ENCODE measurements around the gene PHF1.

Gene PHF1

GRCh38 chr6:33390173-33390572 is 20.6 kb upstream of the PHF1 start:
- H3K4me2 ChIP-seq (ENCODE audit: low read length), result peak overlapping the region; percentile 86; the same call in 1 of the 2 replicates
- H3F3A ChIP-seq (ENCODE audit: control insufficient read depth, insufficient read depth), result peaks cover 10% of the 10 kb centered on the region
- peaks cover 12% of the 10 kb centered on the region; the same call in 1 of the 2 replicates for H4K20me1 ChIP-seq (ENCODE audit: control insufficient read depth, insufficient read depth, low read depth, low read length)
- H3K9me2 ChIP-seq (replicated peaks; ENCODE audit: control insufficient read depth, low read length), result no peaks in the 10 kb centered on the region
- H3K36me3 ChIP-seq (ENCODE audit: control insufficient read depth, low read length), result peaks cover 34% of the 10 kb centered on the region
- H3K4me1 ChIP-seq (ENCODE audit: control insufficient read depth, low read length), result peaks cover 25% of the 10 kb centered on the region
- no peak for TF ChIP-seq EZH2phosphoT487 (IDR thresholded peaks at IDR 0.05; ENCODE audit: borderline replicate concordance, low read length)
- TF ChIP-seq, protein P1, sequence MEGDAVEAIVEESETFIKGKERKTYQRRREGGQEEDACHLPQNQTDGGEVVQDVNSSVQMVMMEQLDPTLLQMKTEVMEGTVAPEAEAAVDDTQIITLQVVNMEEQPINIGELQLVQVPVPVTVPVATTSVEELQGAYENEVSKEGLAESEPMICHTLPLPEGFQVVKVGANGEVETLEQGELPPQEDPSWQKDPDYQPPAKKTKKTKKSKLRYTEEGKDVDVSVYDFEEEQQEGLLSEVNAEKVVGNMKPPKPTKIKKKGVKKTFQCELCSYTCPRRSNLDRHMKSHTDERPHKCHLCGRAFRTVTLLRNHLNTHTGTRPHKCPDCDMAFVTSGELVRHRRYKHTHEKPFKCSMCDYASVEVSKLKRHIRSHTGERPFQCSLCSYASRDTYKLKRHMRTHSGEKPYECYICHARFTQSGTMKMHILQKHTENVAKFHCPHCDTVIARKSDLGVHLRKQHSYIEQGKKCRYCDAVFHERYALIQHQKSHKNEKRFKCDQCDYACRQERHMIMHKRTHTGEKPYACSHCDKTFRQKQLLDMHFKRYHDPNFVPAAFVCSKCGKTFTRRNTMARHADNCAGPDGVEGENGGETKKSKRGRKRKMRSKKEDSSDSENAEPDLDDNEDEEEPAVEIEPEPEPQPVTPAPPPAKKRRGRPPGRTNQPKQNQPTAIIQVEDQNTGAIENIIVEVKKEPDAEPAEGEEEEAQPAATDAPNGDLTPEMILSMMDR (IDR thresholded peaks at IDR 0.05; ENCODE audit: low read depth, low read length, poor library complexity, severe bottlenecking), result no peak
- H3K27ac ChIP-seq (ENCODE audit: low read depth, low read length), result no peak overlapping the region
- H3K79me2 ChIP-seq (ENCODE audit: control insufficient read depth, low read length), result peaks cover 36% of the 10 kb centered on the region
- no peak overlapping the region for H3K4me3 ChIP-seq (ENCODE audit: low read length)
- H3K27me3 ChIP-seq (ENCODE audit: control insufficient read depth, low read length), result no peaks in the 10 kb centered on the region
- no peaks in the 10 kb centered on the region for H3K9me3 ChIP-seq (ENCODE audit: control insufficient read depth, insufficient read depth, low read length)

GRCh38 chr6:33390767-33391277 is 20.0 kb upstream of the PHF1 start:
- no peaks in the 10 kb centered on the region for H3K27me3 ChIP-seq (ENCODE audit: control insufficient read depth, low read length)
- no peaks in the 10 kb centered on the region for H3K9me2 ChIP-seq (replicated peaks; ENCODE audit: control insufficient read depth, low read length)
- peak overlapping the region; percentile 86 for H3K4me2 ChIP-seq (ENCODE audit: low read length)
- H3K27ac ChIP-seq (ENCODE audit: low read depth, low read length), result peak overlapping the region; percentile 86
- TF ChIP-seq, protein P1 (IDR thresholded peaks at IDR 0.05; ENCODE audit: low read depth, low read length, poor library complexity, severe bottlenecking), result no peak
- TF ChIP-seq EZH2phosphoT487 (IDR thresholded peaks at IDR 0.05; ENCODE audit: borderline replicate concordance, low read length), result no peak
- peaks cover 18% of the 10 kb centered on the region; the same call in 1 of the 2 replicates for H4K20me1 ChIP-seq (ENCODE audit: control insufficient read depth, insufficient read depth, low read depth, low read length)
- H3K9me3 ChIP-seq (ENCODE audit: control insufficient read depth, insufficient read depth, low read length), result no peaks in the 10 kb centered on the region
- peak overlapping the region; percentile 74 for H3K4me3 ChIP-seq (ENCODE audit: low read length)
- peaks cover 10% of the 10 kb centered on the region for H3F3A ChIP-seq (ENCODE audit: control insufficient read depth, insufficient read depth)
- H3K79me2 ChIP-seq (ENCODE audit: control insufficient read depth, low read length), result peaks cover 42% of the 10 kb centered on the region
- H3K36me3 ChIP-seq (ENCODE audit: control insufficient read depth, low read length), result peaks cover 41% of the 10 kb centered on the region
- peaks cover 30% of the 10 kb centered on the region for H3K4me1 ChIP-seq (ENCODE audit: control insufficient read depth, low read length)

DNA sequence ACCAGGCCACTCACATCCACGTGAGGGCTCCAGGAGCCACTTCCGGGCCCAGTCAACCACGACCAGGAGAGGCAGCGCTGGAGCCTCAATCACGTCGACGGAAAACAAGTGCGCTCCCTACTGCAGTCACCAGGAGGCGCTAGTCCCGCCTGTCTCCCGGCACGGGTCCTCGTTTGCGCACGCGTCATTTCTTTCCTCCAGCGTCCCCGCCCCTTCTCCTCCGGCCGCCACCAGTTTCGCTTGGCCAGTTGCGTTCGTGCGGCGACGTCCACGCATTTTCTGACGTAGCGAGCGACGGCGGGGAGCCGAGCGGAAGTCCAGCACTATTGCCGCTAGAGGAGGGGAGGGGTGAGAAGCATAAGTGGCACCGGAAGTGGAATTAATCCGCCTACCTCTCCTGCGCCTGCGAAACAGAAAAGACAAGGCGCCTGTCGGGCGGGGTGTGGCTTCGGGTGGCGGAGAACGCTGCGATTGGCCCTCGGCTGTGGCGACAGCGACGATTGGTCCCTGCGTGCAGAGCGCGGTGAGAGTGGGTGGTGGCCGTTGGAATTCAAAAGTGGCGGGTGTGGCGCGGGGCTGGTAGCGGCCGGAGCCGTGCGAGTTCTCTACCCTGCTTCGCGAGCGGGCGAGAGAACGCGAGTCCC is 19.4 kb upstream of the PHF1 start, which contains the start of gene KIFC1:
KIFC1 (plus strand) TSS at position 546 of the 644 bp plus-strand sequence. CDS start 163 bp downstream, outside the sequence.
- H3K79me2 ChIP-seq (ENCODE audit: control insufficient read depth, low read length), result peaks cover 48% of the 10 kb centered on the region
- H3K9me3 ChIP-seq (ENCODE audit: control insufficient read depth, insufficient read depth, low read length), result no peaks in the 10 kb centered on the region
- peaks cover 32% of the 10 kb centered on the region for H3K4me1 ChIP-seq (ENCODE audit: control insufficient read depth, low read length)
- H4K20me1 ChIP-seq (ENCODE audit: control insufficient read depth, insufficient read depth, low read depth, low read length), result peaks cover 20% of the 10 kb centered on the region; the same call in 1 of the 2 replicates
- H3K4me2 ChIP-seq (ENCODE audit: low read length), result peak within 1 kb of the TSS; percentile 86
- H3K27ac ChIP-seq (ENCODE audit: low read depth, low read length), result peak within 1 kb of the TSS; percentile 86
- TF ChIP-seq, protein P1 (IDR thresholded peaks at IDR 0.05; ENCODE audit: low read depth, low read length, poor library complexity, severe bottlenecking), result peak; percentile 91
- TF ChIP-seq EZH2phosphoT487 (IDR thresholded peaks at IDR 0.05; ENCODE audit: borderline replicate concordance, low read length), result no peak
- peaks cover 46% of the 10 kb centered on the region for H3K36me3 ChIP-seq (ENCODE audit: control insufficient read depth, low read length)
- H3K4me3 ChIP-seq (ENCODE audit: low read length), result peak within 1 kb of the TSS; percentile 74
- no peaks in the 10 kb centered on the region for H3K27me3 ChIP-seq (ENCODE audit: control insufficient read depth, low read length)
- no peaks in the 10 kb centered on the region for H3K9me2 ChIP-seq (replicated peaks; ENCODE audit: control insufficient read depth, low read length)
- peaks cover 10% of the 10 kb centered on the region for H3F3A ChIP-seq (ENCODE audit: control insufficient read depth, insufficient read depth)
